Osteoblast (primary cell): ENCODE data around the gene RABEP1. TPM values are rescaled to one million over a fixed set of nuclear protein-coding genes. Genes with fewer than 3 reads are reported as not detected.
A peak's percentile ranks its signal among the peaks of the same experiment; 100 is the strongest.

Source experiments
- DNase-seq: peaks from one replicate; pipeline ENCODE4 v3.0.0; 2011; ENCODE audit warnings: low spot score, mixed read lengths; ENCODE audit not compliant: insufficient read length; ENCODE audit errors: missing footprints
- H2AFZ ChIP-seq: 2 replicates; pipeline ENCODE4 v1.6.0; 2011; ENCODE audit warnings: mild to moderate bottlenecking, low read length
- H3K27ac ChIP-seq: 2 replicates; pipeline ENCODE4 v1.5.1; 2011; ENCODE audit warnings: mild to moderate bottlenecking, low read depth, low read length, moderate library complexity
- H3K27me3 ChIP-seq: 2 replicates; pipeline ENCODE4 v1.6.0; 2012; ENCODE audit warnings: mild to moderate bottlenecking, control low read depth, inconsistent platforms, low read length, moderate library complexity; ENCODE audit not compliant: insufficient read depth
- H3K36me3 ChIP-seq: 2 replicates; pipeline ENCODE4 v1.5.1; 2011; ENCODE audit warnings: mild to moderate bottlenecking, low read length, control low read depth, moderate library complexity; ENCODE audit not compliant: insufficient read depth
- H3K4me1 ChIP-seq: 2 replicates; pipeline ENCODE4 v1.5.1; 2011; ENCODE audit warnings: mild to moderate bottlenecking, low read length, control low read depth, moderate library complexity; ENCODE audit not compliant: insufficient read depth
- H3K4me2 ChIP-seq: 2 replicates; pipeline ENCODE4 v1.6.0; 2011; ENCODE audit warnings: mild to moderate bottlenecking, low read length; ENCODE audit not compliant: insufficient read depth
- H3K4me3 ChIP-seq: fragments of 200-600 bp; sonication (generic); 3 replicates; pipeline ENCODE4 v1.5.1; 2012; ENCODE audit warnings: mild to moderate bottlenecking, low read length, inconsistent platforms; ENCODE audit not compliant: insufficient read depth
- H3K79me2 ChIP-seq: 2 replicates; pipeline ENCODE4 v1.6.0; 2012; ENCODE audit warnings: mild to moderate bottlenecking, low read length, control low read depth, inconsistent platforms; ENCODE audit not compliant: insufficient read depth
- H3K9me3 ChIP-seq: 2 replicates; pipeline ENCODE4 v1.5.1; 2011; ENCODE audit warnings: low read depth, low read length, control low read depth
- H4K20me1 ChIP-seq: 2 replicates; pipeline ENCODE4 v1.6.0; 2012; ENCODE audit warnings: mild to moderate bottlenecking, low read length, control low read depth; ENCODE audit not compliant: insufficient read depth
- CTCF ChIP-seq: IDR thresholded peaks from 2 replicates; pipeline ENCODE4 v1.5.1; 2011; ENCODE audit warnings: mild to moderate bottlenecking, low read depth, low read length, moderate library complexity; ENCODE audit errors: extremely low read depth
- total RNA-seq: library from RNA; depleted of rRNA; stranded (reverse); fragments of >200 nt; gene quantifications from 2 replicates; pipeline ENCODE4 v1.2.3, GENCODE V29; 2012

Gene RABEP1
- total RNA-seq, 1 donor = 59.4 TPM

- no peaks in the 10 kb centered on the region for H3K9me3 ChIP-seq
- no peak overlapping the region for H3K27ac ChIP-seq
Observed at GRCh38 chr17:5352681-5353289, 70.7 kb downstream of the RABEP1 start.

GRCh38 chr17:5354310-5354709 lies 72.2 kb downstream of the RABEP1 start:
- no peak overlapping the region for H3K27ac ChIP-seq
- H3K4me3 ChIP-seq = no peak overlapping the region
- H3K36me3 ChIP-seq = peaks cover 49% of the 10 kb centered on the region
- no peaks in the 10 kb centered on the region for H3K27me3 ChIP-seq
- H3K4me1 ChIP-seq = no peaks in the 10 kb centered on the region
- TF ChIP-seq CTCF = no peak
- H4K20me1 ChIP-seq = no peaks in the 10 kb centered on the region
- H2AFZ ChIP-seq = no peak overlapping the region
- no peaks in the 10 kb centered on the region for H3K79me2 ChIP-seq
- H3K4me2 ChIP-seq = no peak overlapping the region
- peak; percentile 54 for DNase-seq
- H3K9me3 ChIP-seq = no peaks in the 10 kb centered on the region

More at GRCh38 chr17:5352681-5353289, 70.7 kb downstream of the RABEP1 start:
- Histone ChIP-seq H3K4me3 (no peak overlapping the region), H3K36me3 (peaks cover 40% of the 10 kb centered on the region), H3K4me2 (no peak overlapping the region), H4K20me1 (no peaks in the 10 kb centered on the region), H3K79me2 (no peaks in the 10 kb centered on the region), H3K4me1 (no peaks in the 10 kb centered on the region), H2AFZ (no peak overlapping the region), H3K27me3 (no peaks in the 10 kb centered on the region)
- peak; percentile 1 for DNase-seq
- no peak for TF ChIP-seq CTCF

GRCh38 chr17:5354886-5355415 lies 72.9 kb downstream of the RABEP1 start:
- Histone ChIP-seq H3K9me3 (no peaks in the 10 kb centered on the region), H4K20me1 (no peaks in the 10 kb centered on the region), H3K27me3 (no peaks in the 10 kb centered on the region), H3K4me3 (no peak overlapping the region), H3K36me3 (peaks cover 45% of the 10 kb centered on the region), H3K27ac (peak overlapping the region; percentile 3), H3K4me1 (no peaks in the 10 kb centered on the region), H2AFZ (no peak overlapping the region), H3K4me2 (no peak overlapping the region), H3K79me2 (no peaks in the 10 kb centered on the region)
- DNase-seq = no peak
- no peak for TF ChIP-seq CTCF

GRCh38 chr17:5355421-5356129 lies 73.5 kb downstream of the RABEP1 start:
- H3K4me1 ChIP-seq = no peaks in the 10 kb centered on the region

More at GRCh38 chr17:5355421-5356129, 73.5 kb downstream of the RABEP1 start:
- H3K4me2 ChIP-seq = no peak overlapping the region
- H4K20me1 ChIP-seq = no peaks in the 10 kb centered on the region
- H3K36me3 ChIP-seq = peaks cover 43% of the 10 kb centered on the region
- H3K27ac ChIP-seq = peak overlapping the region; percentile 3
- H3K9me3 ChIP-seq = no peaks in the 10 kb centered on the region
- no peaks in the 10 kb centered on the region for H3K79me2 ChIP-seq
- H2AFZ ChIP-seq = no peak overlapping the region
- no peak for TF ChIP-seq CTCF
- no peak overlapping the region for H3K4me3 ChIP-seq
- DNase-seq = peak; percentile 77
- no peaks in the 10 kb centered on the region for H3K27me3 ChIP-seq
